SIG-M5 treated with dmso at 0.1 percent for 504 hours (cell line): ENCODE data around the gene PSMD5.
A peak's percentile ranks its signal among the peaks of the same experiment; 100 is the strongest.

Experiments
- DNase-seq: peaks from one replicate; lab custom pipeline; 2025; ENCODE audit not compliant: unreplicated experiment; lab: John Stamatoyannopoulos, UW

The PSMD5 gene

GRCh38 chr9:120842685-120843485 is at the start of gene PSMD5:
PSMD5 (minus strand) TSS chr9:120842922; CDS start chr9:120842909, 13 bp downstream.
- peak; percentile 98 for DNase-seq

GRCh38 chr9:120891884-120892747 is 49.4 kb upstream of the PSMD5 start:
- no peak for DNase-seq

- no peak for DNase-seq
Observed at GRCh38 chr9:120891245-120891883, 48.6 kb upstream of the PSMD5 start.

- no peak for DNase-seq
Observed at GRCh38 chr9:120890320-120891244, 47.9 kb upstream of the PSMD5 start.

DNA sequence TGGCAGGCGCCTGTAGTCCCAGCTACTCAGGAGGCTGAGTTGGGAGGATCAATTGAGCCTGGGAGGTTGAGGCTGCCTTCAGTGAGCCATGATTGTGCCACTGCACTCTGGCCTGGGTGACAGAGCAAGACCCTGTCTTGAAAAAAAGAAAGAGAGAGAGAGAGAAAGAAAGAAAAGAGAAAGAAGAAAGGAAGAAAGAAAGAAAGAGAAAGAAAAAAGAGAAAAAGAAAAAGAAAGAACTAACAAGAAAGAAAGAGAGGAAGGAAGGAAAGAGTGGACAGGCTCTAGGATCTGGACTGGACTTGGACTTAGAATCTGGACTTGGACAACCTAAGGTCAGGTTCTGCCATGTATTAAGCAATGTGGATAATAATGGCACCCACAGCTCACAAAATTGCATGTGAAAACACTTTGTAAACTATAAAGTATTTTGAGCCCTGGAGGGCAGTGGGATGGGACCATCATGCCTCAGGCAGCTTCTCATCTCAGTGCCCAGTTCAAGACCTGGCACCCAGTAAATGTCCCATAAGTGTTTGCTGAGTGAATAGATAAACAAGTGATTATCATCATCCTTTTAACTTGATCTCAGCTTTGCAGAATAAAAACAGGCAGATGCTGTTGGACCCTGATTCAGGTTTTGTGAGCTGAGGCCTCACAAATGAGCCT is 47.0 kb upstream of the PSMD5 start:
- no peak for DNase-seq

DNA sequence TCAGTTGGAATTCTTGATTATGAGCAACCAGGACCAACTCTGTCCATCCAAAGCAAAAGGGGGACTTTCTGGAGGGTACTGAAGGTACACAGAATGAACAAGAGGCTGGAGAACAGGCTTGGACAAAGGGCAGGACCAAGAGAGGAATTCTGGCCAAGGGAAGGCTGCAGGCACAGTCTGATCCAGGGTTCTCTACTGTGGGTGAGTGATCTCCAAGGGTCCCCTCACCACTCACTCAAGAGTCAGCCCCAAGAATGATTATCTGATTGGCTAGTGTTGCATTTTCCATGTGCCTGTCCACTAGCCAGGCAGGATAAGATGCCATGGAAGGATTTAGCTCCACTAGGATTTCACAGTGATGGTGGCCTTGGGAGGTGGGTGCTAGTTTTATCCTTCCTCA is 45.9 kb upstream of the PSMD5 start:
- no peak for DNase-seq

DNA sequence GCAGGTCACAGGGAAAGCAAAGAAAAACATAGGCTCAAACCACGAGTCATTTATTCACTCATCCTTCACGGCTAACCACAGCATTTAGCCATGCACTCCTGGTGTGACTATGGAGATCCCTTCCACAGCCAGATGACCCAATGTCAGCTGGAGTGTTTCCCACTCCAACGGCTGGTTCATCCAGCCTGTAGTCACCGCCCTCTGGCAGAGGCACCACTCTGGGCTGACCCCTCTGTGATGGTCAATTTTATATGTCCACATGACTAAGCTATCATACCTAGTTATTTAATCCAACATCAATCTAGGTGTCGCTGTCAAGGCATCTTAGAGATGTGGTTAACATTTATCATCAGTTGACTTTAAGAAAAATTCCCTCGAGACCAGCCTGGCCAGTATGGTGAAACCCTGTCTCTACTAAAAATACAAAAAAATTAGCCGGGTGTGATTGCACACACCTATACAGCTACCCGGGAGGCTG is 43.8 kb upstream of the PSMD5 start:
- DNase-seq: no peak

DNA sequence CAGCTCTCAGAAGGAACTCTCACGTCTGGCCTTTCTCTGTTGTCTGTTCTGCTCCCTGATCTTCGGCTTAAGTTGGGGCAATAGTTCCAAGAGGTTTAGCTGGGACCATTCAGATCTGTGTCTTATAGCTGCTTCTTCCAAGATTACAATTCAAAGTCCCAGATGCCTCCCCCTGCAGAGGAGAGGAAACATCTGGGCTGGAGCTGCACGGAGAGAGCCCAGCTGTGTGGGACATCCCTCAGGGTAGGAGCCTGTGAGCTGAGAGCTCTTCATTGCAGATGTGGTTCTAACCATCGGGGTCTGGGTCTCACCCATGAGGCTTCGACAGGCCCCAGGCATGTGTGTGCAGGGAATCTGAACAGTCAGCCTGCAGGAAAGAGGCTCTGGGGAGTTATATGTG is 43.2 kb upstream of the PSMD5 start:
- no peak for DNase-seq

- no peak for DNase-seq
Observed at GRCh38 chr9:120885457-120885856, 42.7 kb upstream of the PSMD5 start.

DNA sequence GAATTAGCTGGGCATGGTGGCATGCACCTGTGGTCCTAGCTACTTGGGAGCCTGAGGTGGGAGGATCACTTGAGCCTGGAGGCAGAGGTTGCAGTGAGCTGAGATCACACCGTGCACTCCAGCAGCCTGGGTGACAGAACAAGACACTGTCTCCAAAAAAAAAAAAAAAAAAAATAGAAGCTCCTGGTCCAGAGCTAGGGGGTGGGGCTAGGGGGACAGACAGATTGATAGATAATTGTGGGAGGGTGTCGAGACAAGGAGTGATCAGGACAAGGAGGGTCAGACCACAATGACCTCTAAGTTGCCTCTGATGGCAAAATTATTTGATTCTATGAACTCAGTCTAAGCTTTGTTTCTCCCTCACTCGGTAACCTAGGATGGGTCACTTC is 40.9 kb upstream of the PSMD5 start:
- no peak for DNase-seq

DNA sequence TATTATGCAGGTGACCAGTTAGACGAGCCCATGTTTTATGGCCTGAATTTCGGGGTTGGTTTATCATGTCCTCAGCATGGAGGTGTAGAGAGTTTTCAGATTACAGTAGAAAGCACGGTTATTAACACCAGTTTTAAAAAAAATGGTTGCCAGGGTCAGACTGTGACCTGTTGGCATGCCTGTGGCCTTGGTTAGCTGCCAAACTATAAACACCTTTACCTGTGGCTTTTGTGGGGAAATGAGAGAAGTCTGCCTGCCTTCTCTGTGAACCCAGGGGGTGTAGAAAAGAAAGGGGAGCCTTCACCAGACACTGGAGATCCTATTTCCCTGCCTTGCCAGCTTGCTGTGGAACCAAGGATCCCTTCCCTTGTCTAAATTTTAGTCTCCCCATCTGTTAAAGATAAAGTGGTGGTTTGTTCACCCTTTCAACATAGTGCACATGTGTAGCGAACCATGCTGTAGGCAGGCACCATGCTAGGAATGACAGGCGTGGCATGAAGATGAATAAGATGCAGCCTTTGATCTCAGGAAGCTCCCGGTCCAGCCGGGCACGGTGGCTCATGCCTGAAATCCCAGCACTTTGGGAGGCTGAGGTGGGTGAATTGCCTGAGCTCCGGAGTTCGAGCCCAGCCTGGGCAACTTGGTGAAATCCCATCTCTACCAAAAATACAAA is 40.3 kb upstream of the PSMD5 start:
- no peak for DNase-seq

DNA sequence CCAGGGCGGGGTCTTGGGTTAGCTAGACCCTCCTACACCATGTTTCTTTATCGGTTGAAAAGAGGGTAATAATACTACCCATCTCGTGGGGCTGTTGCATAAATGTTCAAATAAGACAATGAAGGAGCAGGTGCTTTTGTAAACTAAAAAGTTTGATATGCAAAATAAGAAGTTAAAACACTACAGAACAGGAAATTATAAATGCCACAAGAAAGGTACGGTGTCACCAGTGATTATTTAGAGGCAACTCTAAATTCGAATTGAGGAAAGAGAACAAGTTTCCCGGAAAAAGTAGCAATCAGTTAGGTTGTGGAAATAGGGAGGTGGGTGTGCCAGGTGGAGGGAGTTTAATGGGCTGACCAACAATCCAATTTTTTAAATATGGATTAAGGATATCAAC is 36.7 kb upstream of the PSMD5 start:
- DNase-seq: no peak

DNA sequence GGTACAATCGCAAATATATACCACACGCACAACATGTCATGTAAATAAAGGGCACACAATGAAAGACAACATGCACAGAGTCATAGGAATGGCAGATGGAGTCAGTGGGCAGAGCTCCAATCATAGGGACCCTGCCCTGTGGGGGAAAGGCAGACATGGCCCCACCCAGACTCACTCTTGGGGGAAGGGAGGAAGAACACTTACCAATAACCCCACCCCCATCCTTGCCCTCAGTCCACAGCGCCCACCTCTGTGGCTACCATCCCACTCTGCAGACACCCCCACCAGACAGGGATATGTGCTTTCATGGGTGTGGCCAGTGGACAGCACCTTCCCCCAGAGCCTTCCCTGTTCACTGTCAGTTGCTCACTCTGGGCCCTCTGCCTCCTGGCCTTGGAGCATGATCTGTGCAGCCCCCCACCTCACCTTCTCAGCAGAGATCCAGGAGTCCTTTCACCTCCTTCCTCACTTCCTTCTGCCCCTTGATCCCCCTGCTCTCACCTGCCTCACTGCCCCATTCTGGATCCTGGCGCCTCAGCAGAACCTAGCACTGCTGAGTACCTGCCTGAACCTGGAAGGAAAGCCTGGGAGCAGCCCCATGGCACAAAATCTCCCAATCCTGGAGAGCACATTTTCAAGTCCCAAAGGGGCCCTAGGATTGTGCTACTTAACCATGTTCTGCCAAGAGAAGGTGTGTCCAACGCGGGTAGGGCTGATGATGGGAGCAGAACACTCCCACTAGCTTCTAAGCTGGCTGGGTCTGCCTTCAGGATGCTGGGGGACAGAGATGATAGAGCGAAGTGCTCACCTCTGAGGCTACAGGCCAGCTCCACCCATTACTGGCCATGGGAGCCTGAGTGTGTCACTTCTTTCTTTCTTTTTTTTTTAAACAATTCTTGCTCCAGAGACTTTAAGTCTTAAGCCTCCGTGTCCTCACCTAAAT is 35.7 kb upstream of the PSMD5 start:
- DNase-seq: no peak

DNA sequence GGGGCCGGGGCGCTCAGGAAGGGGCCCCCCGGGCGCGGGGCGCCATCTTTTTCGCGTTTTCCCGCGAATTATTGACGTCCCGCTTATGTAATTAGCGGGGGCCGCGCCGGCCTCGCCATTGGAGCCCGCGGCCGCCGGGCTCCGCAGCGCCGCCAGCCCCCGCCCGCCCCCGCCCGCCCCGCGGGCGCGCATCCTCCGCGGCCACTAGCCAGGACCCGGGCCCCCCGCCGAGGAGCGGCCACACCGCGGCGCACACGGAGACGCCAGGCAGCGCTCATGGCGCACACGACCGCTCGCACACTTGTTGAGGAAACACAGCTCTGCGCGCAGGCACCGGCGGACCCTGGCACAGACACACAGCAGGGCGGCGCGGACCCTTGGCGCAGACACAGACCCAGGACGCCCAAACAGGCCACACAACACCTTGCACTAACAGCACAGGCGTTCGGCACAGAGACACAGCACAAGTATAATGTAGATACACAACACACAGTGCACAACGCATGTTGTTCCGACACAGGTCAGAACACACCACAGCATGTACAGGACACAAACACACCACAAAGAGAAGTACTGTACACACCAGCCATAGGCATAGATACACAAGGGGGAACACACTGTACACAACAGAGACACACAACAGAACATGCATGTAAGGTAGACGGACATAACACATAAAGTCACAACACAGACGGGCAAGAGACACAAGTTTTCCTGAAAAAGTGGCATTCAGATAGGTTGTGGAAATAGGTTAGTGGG is 34.7 kb upstream of the PSMD5 start:
- peak; percentile 59 for DNase-seq

- DNase-seq: peak; percentile 47
Observed at GRCh38 chr9:120876842-120877240, 34.1 kb upstream of the PSMD5 start, which contains the start of gene PHF19. PHF19 (minus strand) TSS chr9:120877188; CDS start chr9:120874741, 2,447 bp downstream.

- peak; percentile 95 for DNase-seq
Observed at GRCh38 chr9:120875954-120876841, 33.5 kb upstream of the PSMD5 start.

GRCh38 chr9:120875643-120875953 is 32.9 kb upstream of the PSMD5 start:
- no peak for DNase-seq
